Large intestine (tissue), 3 donors: Measurements from ENCODE around the gene FAM83C. TPM values are rescaled to one million over a fixed set of nuclear protein-coding genes. Genes with fewer than 3 reads are reported as not detected.
A peak's percentile ranks its signal among the peaks of the same experiment; 100 is the strongest.

Experiments used
- DNase-seq, 2 donors: peaks; one replicate each; pipeline versions ENCODE4 v3.0.0 to v3.0.0-alpha.2; 2013
- H3K27ac ChIP-seq: one replicate; pipeline ENCODE4 v1.5.1; 2013; ENCODE audit warnings: low read length
- H3K27me3 ChIP-seq: 2 replicates; pipeline ENCODE4 v1.6.1; 2013; ENCODE audit warnings: low read length; ENCODE audit not compliant: control insufficient read depth, insufficient read depth
- H3K36me3 ChIP-seq: 2 replicates; pipeline ENCODE4 v1.6.1; 2013; ENCODE audit warnings: low read length; ENCODE audit not compliant: control insufficient read depth, insufficient read depth
- H3K4me1 ChIP-seq: one replicate; pipeline ENCODE4 v1.6.1; 2013; ENCODE audit warnings: low read length; ENCODE audit not compliant: control insufficient read depth, insufficient read depth
- H3K4me3 ChIP-seq: one replicate; pipeline ENCODE4 v1.5.1; 2013; ENCODE audit warnings: low read length
- H3K9me3 ChIP-seq: one replicate; pipeline ENCODE4 v1.6.1; 2013; ENCODE audit warnings: mild to moderate bottlenecking, low read depth, low read length, moderate library complexity; ENCODE audit not compliant: control insufficient read depth
- WGBS: methylation state at CpG from one replicate; pipeline ENCODE4 v1.1.5; 2013; ENCODE audit warnings: low lambda C conversion rate; ENCODE audit not compliant: insufficient coverage; 5-methylcytosine and 5-hydroxymethylcytosine counted together
- polyA plus RNA-seq: library from polyadenylated mRNA; unstranded; fragments of 120-200 nt; gene quantifications from one replicate; pipeline ENCODE4 v1.2.1, GENCODE V29; 2013

The FAM83C gene
- polyA plus RNA-seq, 1 donor, result 0.01 TPM

GRCh38 chr20:35290186-35290886, 1.9 kb downstream of the FAM83C start:
- no peak overlapping the region for H3K4me3 ChIP-seq
- no peaks in the 10 kb centered on the region for H3K36me3 ChIP-seq
- peaks cover 33% of the 10 kb centered on the region for H3K4me1 ChIP-seq
- no CpG with 5 or more reads among the region's 7 CpGs for WGBS
- DNase-seq, result no peak
- H3K9me3 ChIP-seq, result no peaks in the 10 kb centered on the region
- no peaks in the 10 kb centered on the region for H3K27me3 ChIP-seq
- no peak overlapping the region for H3K27ac ChIP-seq

GRCh38 chr20:35288325-35289060, 3.7 kb downstream of the FAM83C start:
- WGBS, result no CpG with 5 or more reads among the region's 19 CpGs
- no peaks in the 10 kb centered on the region for H3K27me3 ChIP-seq
- H3K4me1 ChIP-seq, result peaks cover 36% of the 10 kb centered on the region
- H3K4me3 ChIP-seq, result no peak overlapping the region
- H3K27ac ChIP-seq, result no peak overlapping the region
- no peak for DNase-seq
- H3K36me3 ChIP-seq, result peaks cover 2% of the 10 kb centered on the region
- H3K9me3 ChIP-seq, result no peaks in the 10 kb centered on the region

DNA sequence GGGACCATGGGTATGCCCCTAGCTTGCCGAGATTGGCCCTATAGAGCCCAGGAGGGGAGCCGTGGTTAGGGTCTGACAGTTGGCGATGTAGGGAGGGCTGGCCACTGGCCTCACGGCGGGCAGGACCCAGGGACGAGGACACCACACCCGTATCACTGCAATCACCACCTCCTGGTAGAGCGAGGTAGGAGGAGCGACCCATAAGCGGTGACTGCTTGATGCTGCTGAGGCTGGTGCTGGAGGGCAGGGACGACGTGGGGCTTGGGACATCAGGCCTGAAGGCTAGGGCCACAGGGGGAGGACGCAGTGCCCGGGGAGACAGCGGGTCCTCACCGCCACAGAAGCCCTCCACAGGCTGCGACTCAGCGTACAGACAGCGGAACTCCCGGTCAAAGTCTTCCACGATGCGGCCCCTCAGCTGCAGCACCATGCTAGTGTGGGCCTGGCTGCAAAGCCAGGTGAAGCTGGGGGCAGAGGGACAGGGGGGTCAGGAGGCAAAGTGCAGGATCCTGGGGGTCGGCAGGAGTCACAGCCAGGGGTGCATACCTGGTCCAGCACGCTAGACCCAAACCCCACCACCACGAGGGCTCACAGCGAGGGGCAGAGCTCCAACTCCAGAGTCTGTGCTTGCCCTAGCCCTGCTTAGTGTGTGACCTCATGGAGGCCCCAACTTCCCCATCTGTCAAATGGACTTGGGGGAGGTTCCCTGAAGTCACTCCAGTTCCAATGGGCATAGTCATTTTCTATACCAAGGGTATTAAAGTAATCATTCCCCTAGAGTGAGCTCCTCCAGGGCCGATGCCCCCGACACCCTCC, 4.5 kb downstream of the FAM83C start:
- no CpG with 5 or more reads among the region's 28 CpGs for WGBS
- Histone ChIP-seq H3K4me1 (peaks cover 39% of the 10 kb centered on the region), H3K4me3 (no peak overlapping the region), H3K36me3 (peaks cover 8% of the 10 kb centered on the region), H3K27ac (no peak overlapping the region), H3K9me3 (no peaks in the 10 kb centered on the region), H3K27me3 (no peaks in the 10 kb centered on the region)
- no peak for DNase-seq

GRCh38 chr20:35286899-35287508, 5.2 kb downstream of the FAM83C start:
- Histone ChIP-seq H3K4me3 (no peak overlapping the region), H3K27me3 (no peaks in the 10 kb centered on the region), H3K4me1 (peaks cover 39% of the 10 kb centered on the region), H3K27ac (peak overlapping the region; percentile 94), H3K36me3 (peaks cover 15% of the 10 kb centered on the region), H3K9me3 (no peaks in the 10 kb centered on the region)
- no CpG with 5 or more reads among the region's 17 CpGs for WGBS
- DNase-seq, result no peak

GRCh38 chr20:35286077-35286898, 5.9 kb downstream of the FAM83C start:
- peak; percentile 76 to 89 for DNase-seq
- H3K27ac ChIP-seq, result peak overlapping the region; percentile 94
- WGBS, result no CpG with 5 or more reads among the region's 12 CpGs

DNA sequence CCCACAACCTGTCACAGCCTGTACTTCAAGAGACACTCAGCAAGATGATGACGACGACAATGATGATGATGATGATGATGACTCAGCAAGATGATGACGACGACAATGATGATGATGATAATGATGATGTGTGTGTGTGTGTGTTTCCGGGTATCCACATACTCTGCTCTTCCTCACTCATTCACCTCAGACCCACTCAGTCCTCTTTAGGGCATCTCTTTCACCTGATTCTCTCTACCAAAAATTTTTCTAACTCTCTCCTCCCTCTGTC, 6.5 kb downstream of the FAM83C start:
- no CpG with 5 or more reads among the region's 5 CpGs for WGBS

More at GRCh38 chr20:35286077-35286898, 5.9 kb downstream of the FAM83C start:
- Histone ChIP-seq H3K4me1 (peaks cover 39% of the 10 kb centered on the region), H3K9me3 (no peaks in the 10 kb centered on the region), H3K36me3 (peaks cover 19% of the 10 kb centered on the region), H3K27me3 (no peaks in the 10 kb centered on the region), H3K4me3 (no peak overlapping the region)

GRCh38 chr20:35284992-35285805, 7.0 kb downstream of the FAM83C start:
- WGBS, result 0% methylated on average over 1 of the region's 19 CpGs
- peaks cover 39% of the 10 kb centered on the region for H3K4me1 ChIP-seq
- DNase-seq, result no peak

More for the DNA sequence above, 6.5 kb downstream of the FAM83C start:
- no peak for DNase-seq
- Histone ChIP-seq H3K4me3 (no peak overlapping the region), H3K9me3 (no peaks in the 10 kb centered on the region), H3K4me1 (peaks cover 39% of the 10 kb centered on the region), H3K27me3 (no peaks in the 10 kb centered on the region), H3K36me3 (peaks cover 22% of the 10 kb centered on the region), H3K27ac (peak overlapping the region; percentile 94)

GRCh38 chr20:35284267-35284991, 7.8 kb downstream of the FAM83C start, which contains the start of gene EIF6:
TSS of gene EIF6 (minus strand) at chr20:35284772. CDS start at chr20:35284487, 285 bp downstream.
- Histone ChIP-seq H3K36me3 (peaks cover 35% of the 10 kb centered on the region), H3K4me1 (peaks cover 39% of the 10 kb centered on the region), H3K4me3 (peak within 1 kb of the TSS; percentile 98), H3K27me3 (no peaks in the 10 kb centered on the region), H3K27ac (peak within 1 kb of the TSS; percentile 94), H3K9me3 (no peaks in the 10 kb centered on the region)
- WGBS, result no CpG with 5 or more reads among the region's 61 CpGs
- DNase-seq, result peak; percentile 87 to 96

More at GRCh38 chr20:35284992-35285805, 7.0 kb downstream of the FAM83C start:
- no peaks in the 10 kb centered on the region for H3K9me3 ChIP-seq
- peak overlapping the region; percentile 98 for H3K4me3 ChIP-seq
- peaks cover 28% of the 10 kb centered on the region for H3K36me3 ChIP-seq
- no peaks in the 10 kb centered on the region for H3K27me3 ChIP-seq
- peak overlapping the region; percentile 94 for H3K27ac ChIP-seq
